Neural cell (in vitro differentiated cells): ENCODE data around the gene MAG.

Source experiments
- CTCF ChIP-seq: fragments of 450-650 bp; IDR thresholded peaks from 2 replicates; pipeline ENCODE4 v1.5.1; 2014; ENCODE audit warnings: antibody characterized with exemption, mild to moderate bottlenecking, moderate library complexity; ENCODE audit not compliant: poor library complexity, severe bottlenecking
- EP300 ChIP-seq: fragments of 450-650 bp; conservative IDR thresholded peaks from 2 replicates; pipeline ENCODE4 v1.6.1; 2014; ENCODE audit warnings: antibody characterized with exemption, mild to moderate bottlenecking, moderate library complexity; ENCODE audit not compliant: poor library complexity, severe bottlenecking
- EZH2 ChIP-seq: fragments of 200-600, 300-800 bp; shearing (Covaris generic), sonication (generic); IDR thresholded peaks from 2 replicates; pipeline ENCODE4 v1.6.1; 2014; ENCODE audit warnings: antibody characterized with exemption, low read length, borderline replicate concordance, mild to moderate bottlenecking; ENCODE audit not compliant: insufficient read depth, poor library complexity, severe bottlenecking
- TAF1 ChIP-seq: IDR thresholded peaks from 2 replicates; pipeline ENCODE4 v1.6.1; 2012; ENCODE audit warnings: low read depth

- TF ChIP-seq TAF1 (no peak), CTCF (no peak), EZH2 (no peak), EP300 (peak; percentile 88)
Measured at GRCh38 chr19:35320065-35320713, 28.2 kb downstream of the MAG start.
